ENCODE results near the gene TARDBP. TPM values are rescaled to one million over a fixed set of nuclear protein-coding genes. Genes with fewer than 3 reads are reported as not detected.

The TARDBP gene
- polyA plus RNA-seq = 10 to 100 TPM; 43.1 to 80.9 (median 49.2) TPM

DNA sequence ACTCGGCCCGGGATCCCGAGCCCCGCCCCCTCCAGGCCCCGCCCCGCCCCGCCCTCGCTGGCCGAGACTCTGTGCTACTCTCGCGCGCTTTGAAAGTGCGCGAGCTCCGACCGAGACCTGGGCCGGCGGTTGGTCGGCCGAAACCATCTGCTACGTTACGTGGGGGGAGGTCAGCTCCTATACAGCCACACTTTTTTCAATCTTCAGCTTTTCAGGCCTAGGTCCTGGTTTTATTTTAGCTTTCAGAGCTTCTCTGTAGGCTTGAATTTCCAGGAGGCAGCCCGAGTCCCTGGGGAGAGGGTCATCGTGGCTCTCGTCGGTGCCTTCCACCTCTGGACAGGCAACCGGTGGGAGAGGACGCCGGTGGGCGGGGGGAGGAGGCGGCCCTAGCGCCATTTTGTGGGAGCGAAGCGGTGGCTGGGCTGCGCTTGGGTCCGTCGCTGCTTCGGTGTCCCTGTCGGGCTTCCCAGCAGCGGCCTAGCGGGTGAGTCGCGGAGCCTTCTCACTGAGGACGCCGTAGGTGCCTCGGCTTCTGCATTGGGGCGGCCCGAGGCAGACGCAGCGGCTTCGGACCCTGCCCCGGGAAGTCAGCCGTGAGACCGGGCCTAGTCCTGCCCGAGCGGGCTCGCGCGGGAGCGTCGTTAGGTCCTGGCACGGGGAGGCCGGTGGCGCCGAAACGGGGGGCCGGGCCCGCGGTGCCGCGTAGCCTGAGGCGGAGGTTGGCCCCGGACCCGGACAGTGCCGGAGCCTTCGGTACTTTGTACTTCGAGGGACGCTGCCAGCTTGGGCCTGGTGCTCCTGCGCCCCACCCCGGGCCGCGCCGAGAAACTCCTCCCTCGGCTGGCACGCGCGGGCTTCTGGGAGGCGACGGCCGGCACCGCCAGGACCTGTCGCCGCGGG, at the start of gene TARDBP:
Gene TARDBP, plus strand, starts transcription at position 395 of the 900 bp plus-strand sequence. CDS start 1,074 bp downstream, outside the sequence.
- DNase-seq = peak; percentile 92 to 94 (median 93)
- Mint-ChIP-seq H3K9me3 (no peaks in the 10 kb centered on the region), H3K36me3 (peaks cover 13 to 17% (median 13%) of the 10 kb centered on the region in 3 donors), H3K4me1 (peaks cover 37 to 43% of the 10 kb centered on the region in 2 donors), H3K4me3 (peak within 1 kb of the TSS; percentile 89 to 94 (median 90)), H3K27me3 (ENCODE audit: low read depth in 3 of 3) (peaks cover 2 to 7% (median 2%) of the 10 kb centered on the region in 3 donors), H3K27ac (peak within 1 kb of the TSS; percentile 91 to 98 (median 98))

DNA sequence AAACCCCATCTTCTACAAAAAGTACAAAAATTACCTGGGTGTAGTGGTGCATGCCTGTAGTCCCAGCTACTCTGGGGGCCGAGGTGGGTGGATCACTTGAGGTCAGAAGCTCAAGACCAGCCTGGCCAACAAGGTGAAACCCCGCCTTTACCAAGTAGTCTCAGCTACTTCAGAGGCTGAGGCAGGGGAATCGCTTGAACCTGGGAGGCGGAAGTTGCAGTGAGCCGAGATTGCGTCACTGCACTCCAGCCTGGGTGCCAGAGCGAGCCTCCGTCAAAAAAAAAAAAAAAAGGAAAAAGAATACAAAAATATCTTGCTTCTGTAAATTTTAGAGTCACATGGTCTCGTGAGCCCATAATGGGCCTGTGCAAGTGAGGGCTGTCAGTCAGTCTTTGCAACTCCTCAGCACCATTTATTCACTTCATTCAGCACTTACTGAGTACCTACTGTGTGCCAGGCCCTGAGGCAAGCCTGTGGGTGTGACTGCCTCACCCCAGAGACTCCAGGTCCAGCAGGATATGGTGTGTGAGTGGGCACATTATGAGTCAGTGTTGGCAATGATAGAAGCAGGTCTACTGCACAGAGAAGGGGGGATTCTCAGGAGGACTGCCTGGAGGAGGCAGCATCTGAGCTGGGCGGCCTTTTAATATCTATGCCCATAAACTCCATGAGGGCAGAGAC, 46.8 kb upstream of the TARDBP start:
- Mint-ChIP-seq H3K4me1 (peaks cover 20 to 27% of the 10 kb centered on the region in 2 donors), H3K4me3 (peak overlapping the region; percentile 60 to 85 (median 78)), H3K27me3 (ENCODE audit: low read depth in 3 of 3) (peaks cover 3 to 18% (median 5%) of the 10 kb centered on the region in 3 donors), H3K27ac (peak overlapping the region in 5 of 6 donors; percentile 30 to 96 (median 84)), H3K9me3 (no peaks in the 10 kb centered on the region), H3K36me3 (no peaks in the 10 kb centered on the region)
- DNase-seq = peak; percentile 42 to 43 (median 43)

DNA sequence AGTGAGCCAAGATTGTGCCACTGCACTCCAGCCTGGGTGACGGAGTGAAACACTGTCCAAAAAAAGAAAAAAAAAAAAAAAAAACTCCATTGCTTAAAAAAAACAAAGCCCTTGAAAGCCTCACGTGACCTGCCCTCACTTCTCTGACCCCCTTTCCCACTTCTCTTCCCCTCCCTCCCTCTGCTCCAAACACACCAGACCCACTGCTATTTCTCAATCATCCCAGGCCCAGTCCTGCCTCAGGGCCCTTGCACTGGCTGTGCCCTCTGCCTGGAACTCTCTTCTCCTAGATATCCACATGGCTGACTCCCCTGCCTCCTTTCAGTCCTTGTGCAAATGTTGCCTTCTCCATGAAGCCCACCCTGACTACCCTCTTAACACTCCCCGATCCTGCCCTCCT, 45.4 kb upstream of the TARDBP start:
- Mint-ChIP-seq H3K9me3 (no peaks in the 10 kb centered on the region), H3K27me3 (ENCODE audit: low read depth in 3 of 3) (peaks cover 4 to 15% (median 5%) of the 10 kb centered on the region in 3 donors), H3K27ac (peak overlapping the region in 1 of 6 donors; percentile 7), H3K4me1 (peaks cover 20 to 27% of the 10 kb centered on the region in 2 donors), H3K36me3 (no peaks in the 10 kb centered on the region), H3K4me3 (no peak overlapping the region)
- DNase-seq = no peak

DNA sequence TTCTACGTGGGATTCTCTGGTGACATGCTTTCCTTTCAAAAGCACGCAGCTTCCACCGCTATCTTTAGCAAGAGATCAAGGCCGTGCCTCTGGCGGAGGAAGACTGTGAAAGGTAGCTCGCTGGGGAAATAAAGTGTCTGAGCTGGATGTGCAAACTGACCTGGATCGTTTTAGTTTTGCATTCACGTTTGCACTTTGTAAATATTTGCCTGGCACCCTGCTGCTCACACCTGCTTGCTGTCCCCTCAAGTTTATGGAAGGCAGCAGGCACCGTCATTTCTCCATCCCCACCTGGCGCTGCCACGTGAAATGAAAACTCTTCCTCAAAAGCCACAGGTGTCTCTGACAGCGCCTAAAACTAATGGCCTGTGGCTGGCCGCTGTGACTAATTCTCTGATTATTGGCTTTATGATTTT, 44.0 kb upstream of the TARDBP start:
- no peak overlapping the region for H3K4me3 Mint-ChIP-seq
- peaks cover 5 to 15% (median 6%) of the 10 kb centered on the region in 3 donors for H3K27me3 Mint-ChIP-seq (ENCODE audit: low read depth in 3 of 3)
- DNase-seq = no peak
- no peaks in the 10 kb centered on the region for H3K9me3 Mint-ChIP-seq
- no peaks in the 10 kb centered on the region for H3K36me3 Mint-ChIP-seq
- H3K4me1 Mint-ChIP-seq = peaks cover 20 to 26% of the 10 kb centered on the region in 2 donors
- H3K27ac Mint-ChIP-seq = no peak overlapping the region

DNA sequence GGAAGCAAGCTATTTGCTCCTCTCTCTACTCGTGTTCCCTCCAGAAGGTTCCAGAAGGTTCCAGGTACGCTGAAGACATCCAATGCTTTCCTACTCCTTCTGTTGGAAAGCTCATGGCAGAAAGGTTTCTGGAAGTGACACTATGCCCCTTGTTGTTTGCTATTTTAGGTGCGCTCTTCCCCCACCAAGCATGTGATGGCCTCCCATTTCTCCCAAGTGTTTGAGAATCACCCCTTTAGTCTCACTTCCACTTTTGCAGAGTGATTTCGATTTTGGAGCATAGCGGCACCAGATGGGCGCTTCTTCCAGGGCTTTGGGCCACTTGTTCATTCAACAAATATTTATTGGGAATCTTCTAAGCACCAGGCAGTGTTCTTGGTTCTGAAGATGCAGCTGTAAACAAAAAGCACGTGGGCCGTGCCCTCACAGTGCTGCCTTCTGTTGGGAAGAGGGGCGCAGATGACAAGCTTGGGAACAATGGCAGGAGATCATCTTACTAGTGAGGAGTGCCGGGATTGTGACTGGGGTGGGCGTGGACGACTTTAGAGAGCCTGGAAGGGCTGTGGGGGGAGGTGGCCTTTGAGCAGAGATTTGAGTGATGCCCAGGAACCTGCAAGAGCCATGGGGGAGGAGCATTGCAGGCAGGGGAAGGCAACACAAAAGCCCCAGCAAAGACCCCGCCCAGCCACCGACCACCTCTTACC, 43.0 kb upstream of the TARDBP start:
- H3K9me3 Mint-ChIP-seq = no peaks in the 10 kb centered on the region
- no peaks in the 10 kb centered on the region for H3K36me3 Mint-ChIP-seq
- H3K27me3 Mint-ChIP-seq (ENCODE audit: low read depth in 3 of 3) = peaks cover 5 to 15% (median 6%) of the 10 kb centered on the region in 3 donors
- H3K4me1 Mint-ChIP-seq = peaks cover 15 to 16% of the 10 kb centered on the region in 2 donors
- H3K27ac Mint-ChIP-seq = peak overlapping the region in 1 of 6 donors; percentile 53
- no peak for DNase-seq
- peak overlapping the region in 1 of 5 donors; percentile 9 for H3K4me3 Mint-ChIP-seq

DNA sequence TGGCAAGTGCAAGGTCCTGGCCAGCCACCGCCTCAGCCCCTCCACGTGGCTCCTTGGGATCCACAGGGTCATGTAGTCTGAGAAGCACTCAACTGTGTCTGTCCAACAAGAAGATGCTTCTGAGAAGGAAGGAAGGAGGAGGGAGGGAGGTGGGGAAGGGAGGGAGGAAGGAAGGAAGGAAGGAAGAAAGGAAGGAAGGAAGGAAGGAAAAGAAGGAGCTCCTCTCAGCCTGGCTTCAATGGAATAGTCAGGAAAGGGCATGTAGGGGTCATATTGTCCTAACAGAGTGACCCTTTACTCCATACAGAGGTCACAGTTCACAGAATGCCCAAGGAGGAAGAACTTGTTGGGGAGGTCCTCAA, 42.5 kb upstream of the TARDBP start:
- H3K9me3 Mint-ChIP-seq = no peaks in the 10 kb centered on the region
- no peaks in the 10 kb centered on the region for H3K36me3 Mint-ChIP-seq
- peaks cover 10 to 11% of the 10 kb centered on the region in 2 donors for H3K4me1 Mint-ChIP-seq
- no peak overlapping the region for H3K4me3 Mint-ChIP-seq
- H3K27ac Mint-ChIP-seq = no peak overlapping the region
- no peak for DNase-seq
- peaks cover 5 to 13% (median 6%) of the 10 kb centered on the region in 3 donors for H3K27me3 Mint-ChIP-seq (ENCODE audit: low read depth in 3 of 3)

DNA sequence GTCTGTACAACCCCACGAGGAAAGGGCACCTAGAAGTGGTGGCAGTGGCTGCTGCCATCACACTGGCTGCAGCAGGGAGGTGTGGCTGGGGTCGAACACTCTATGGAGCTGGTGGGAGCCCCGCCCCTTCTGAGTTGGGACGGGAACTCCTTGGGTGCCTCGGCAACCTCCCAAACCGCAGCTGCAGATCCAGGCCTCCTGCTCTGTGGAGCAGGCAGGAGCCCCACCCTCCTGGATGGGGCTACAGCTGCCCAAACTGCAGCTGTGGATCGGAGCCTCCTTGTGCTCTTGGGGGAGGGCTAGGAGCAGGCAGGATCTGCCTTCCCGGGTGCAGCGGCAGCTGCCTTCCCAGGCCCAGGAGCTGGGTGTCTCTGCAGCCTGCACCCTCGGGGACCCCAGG, 38.9 kb upstream of the TARDBP start:
- DNase-seq = no peak
- H3K4me3 Mint-ChIP-seq = no peak overlapping the region
- no peak overlapping the region for H3K27ac Mint-ChIP-seq
- no peaks in the 10 kb centered on the region for H3K36me3 Mint-ChIP-seq
- H3K4me1 Mint-ChIP-seq = no peaks in the 10 kb centered on the region
- peaks cover 5 to 10% (median 5%) of the 10 kb centered on the region in 3 donors for H3K27me3 Mint-ChIP-seq (ENCODE audit: low read depth in 3 of 3)
- no peaks in the 10 kb centered on the region for H3K9me3 Mint-ChIP-seq

DNA sequence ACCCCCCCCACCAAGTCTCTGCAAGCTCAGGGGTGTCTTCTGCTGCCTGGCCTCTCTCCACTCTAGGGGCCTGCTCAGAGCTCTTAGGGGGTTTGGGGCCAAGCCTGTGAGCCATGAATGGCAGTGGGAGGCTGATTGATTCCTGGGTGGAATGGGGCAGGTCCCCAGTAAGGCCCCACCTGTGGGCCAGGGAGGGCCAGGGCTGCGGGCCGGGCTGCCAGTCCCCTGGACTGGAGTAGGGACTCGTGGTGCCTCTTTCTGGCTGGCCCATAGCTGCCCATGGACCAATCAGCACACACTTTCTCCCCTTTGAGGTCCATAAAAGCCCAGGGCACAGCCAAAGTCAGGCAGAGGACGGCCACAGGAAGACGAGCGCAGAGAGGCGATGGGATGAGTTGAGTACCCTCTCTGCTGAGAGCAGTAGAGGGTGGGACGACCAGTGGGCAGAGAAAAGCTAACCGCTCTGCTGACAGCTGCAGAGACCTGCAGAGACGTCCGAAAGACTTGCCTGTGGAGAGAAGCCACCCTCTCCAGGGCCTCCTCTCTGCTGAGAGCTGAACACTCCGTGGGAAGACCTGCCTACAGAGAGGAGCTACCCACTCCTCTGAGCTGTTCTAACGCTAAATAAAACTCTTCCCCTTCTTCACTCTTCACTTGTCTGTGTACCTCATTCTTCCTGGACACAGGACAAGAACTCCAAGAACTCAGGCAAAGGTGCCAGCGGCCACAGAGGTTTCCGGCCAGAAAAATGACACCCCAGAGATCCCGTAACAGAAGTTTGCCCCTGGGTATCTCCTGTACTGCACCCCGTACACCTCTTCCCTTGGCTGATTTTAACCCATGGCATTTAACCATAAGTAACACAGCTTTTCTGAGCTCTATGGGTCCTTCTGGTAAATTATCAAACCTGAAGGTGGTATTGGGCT, 38.2 kb upstream of the TARDBP start:
- Mint-ChIP-seq H3K36me3 (no peaks in the 10 kb centered on the region), H3K4me3 (no peak overlapping the region), H3K4me1 (no peaks in the 10 kb centered on the region), H3K27me3 (ENCODE audit: low read depth in 3 of 3) (peaks cover 5 to 12% (median 6%) of the 10 kb centered on the region in 3 donors), H3K27ac (no peak overlapping the region), H3K9me3 (no peaks in the 10 kb centered on the region)
- no peak for DNase-seq

DNA sequence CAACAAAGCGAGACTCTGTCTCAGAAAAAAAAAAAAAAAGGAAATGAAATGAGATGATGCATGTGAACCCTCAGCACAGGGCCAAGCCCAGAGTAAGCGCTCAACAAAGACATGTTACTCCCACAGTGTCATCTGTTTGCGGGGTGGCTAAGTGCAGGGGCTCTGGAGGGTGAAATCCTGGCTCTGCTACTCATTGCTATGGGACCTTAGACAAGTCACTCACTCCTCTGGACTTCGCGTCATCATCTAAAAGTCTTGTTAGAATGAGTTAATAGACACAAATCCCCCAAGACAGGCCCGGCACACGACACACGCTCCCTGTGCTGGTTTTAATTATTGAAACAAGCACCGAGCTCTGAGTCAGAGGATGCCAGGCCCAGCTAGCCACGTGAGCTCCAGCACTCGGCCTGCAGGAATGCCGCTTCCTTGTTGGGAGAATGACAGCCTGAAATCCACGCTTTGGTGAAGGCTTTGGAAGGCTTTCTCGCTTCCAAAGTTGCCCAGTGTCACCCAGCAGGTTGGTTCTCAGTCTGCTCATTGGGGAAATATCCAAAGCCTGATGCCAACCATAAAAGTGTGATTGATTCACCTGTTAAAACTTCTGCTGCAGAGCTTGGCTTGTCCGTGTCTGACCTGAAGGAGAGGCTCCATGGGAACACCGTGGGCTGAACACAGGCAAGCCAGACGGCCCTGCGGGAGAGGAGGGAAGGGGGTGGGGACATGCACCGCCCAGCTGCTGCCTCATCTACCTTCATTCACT, 36.7 kb upstream of the TARDBP start:
- Mint-ChIP-seq H3K4me1 (no peaks in the 10 kb centered on the region), H3K4me3 (no peak overlapping the region), H3K9me3 (no peaks in the 10 kb centered on the region), H3K36me3 (no peaks in the 10 kb centered on the region), H3K27ac (no peak overlapping the region), H3K27me3 (ENCODE audit: low read depth in 3 of 3) (peaks cover 7 to 9% (median 7%) of the 10 kb centered on the region in 3 donors)
- no peak for DNase-seq

DNA sequence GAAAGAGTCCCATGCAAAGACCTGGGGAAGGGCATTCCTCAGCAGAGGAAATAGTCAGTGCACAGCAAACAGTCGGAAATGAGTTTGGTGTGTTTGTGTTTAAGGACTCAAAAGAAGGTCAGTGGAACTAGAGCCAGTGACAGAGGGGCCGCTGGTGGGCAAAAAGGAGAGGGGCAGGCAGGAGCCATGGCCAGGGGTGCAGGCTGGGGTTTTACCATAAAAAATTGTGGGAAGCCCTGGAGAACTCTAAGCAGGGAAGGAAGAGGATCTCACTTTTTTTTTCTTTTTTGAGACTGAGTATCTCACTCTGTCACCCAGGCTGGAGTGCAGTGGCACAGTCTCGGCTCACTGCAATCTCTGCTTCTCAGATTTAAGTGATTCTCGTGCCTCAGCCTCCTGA, 33.7 kb upstream of the TARDBP start:
- Mint-ChIP-seq H3K9me3 (no peaks in the 10 kb centered on the region), H3K36me3 (no peaks in the 10 kb centered on the region), H3K27me3 (ENCODE audit: low read depth in 3 of 3) (peaks cover 5 to 10% (median 8%) of the 10 kb centered on the region in 3 donors), H3K4me1 (no peaks in the 10 kb centered on the region), H3K27ac (no peak overlapping the region), H3K4me3 (no peak overlapping the region)
- DNase-seq = no peak

DNA sequence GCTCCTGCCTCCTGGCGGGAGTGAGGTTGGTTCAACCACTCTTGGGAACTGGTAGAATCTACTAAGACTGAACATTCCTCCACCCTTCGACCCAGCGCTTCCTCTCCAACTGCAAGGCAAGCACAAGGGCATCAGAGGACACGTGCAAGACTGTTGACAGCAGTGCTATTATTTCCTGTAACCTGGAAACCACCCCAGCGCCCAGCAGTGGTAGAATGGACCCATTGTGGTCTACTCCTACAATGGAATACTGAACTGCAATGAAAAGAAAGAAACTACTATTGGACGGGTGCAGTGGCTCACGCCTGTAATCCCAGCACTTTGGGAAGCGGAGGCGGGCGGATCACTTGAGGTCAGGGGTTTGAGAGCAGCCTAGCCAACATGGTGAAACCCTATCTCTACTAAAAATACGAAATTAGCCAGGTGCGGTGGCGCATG, 33.0 kb upstream of the TARDBP start:
- DNase-seq = no peak
- no peaks in the 10 kb centered on the region for H3K4me1 Mint-ChIP-seq
- no peak overlapping the region for H3K4me3 Mint-ChIP-seq
- peaks cover 5 to 10% (median 10%) of the 10 kb centered on the region in 3 donors for H3K27me3 Mint-ChIP-seq (ENCODE audit: low read depth in 3 of 3)
- H3K27ac Mint-ChIP-seq = no peak overlapping the region
- H3K36me3 Mint-ChIP-seq = no peaks in the 10 kb centered on the region
- H3K9me3 Mint-ChIP-seq = no peaks in the 10 kb centered on the region

DNA sequence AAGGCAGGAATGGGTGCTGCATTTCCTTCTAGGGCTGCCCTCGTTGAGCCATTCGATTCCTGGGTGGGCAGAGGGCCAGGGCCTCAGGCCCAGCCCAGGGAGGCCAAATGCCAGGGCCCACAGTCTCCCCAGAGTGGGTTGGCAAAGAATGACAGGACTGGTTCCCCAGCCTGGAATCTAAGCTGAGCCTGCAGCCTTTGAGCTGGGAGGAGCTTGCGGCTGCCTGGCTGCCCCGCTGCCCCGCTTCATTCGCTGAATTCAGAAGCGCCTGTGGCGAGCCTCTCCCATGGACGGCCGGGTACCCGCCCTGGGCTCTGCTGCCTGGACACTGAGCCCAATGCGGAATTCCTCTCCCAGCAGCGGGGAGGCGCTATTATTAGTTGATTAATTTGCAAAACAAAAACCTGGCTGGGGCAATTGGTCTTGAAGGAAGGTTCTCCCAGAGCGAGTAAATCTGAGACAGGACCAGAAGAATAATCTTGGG, 32.3 kb upstream of the TARDBP start:
- Mint-ChIP-seq H3K4me3 (no peak overlapping the region), H3K36me3 (no peaks in the 10 kb centered on the region), H3K9me3 (no peaks in the 10 kb centered on the region), H3K27ac (no peak overlapping the region), H3K4me1 (no peaks in the 10 kb centered on the region), H3K27me3 (ENCODE audit: low read depth in 3 of 3) (peaks cover 5 to 10% (median 10%) of the 10 kb centered on the region in 3 donors)
- DNase-seq = no peak

Data from immature natural killer cell (primary cell).